HEK293 (cell line): ENCODE measurements around the gene CCM2.

Source experiments
- CTCF ChIA-PET: fragments of 350-600 bp; formaldehyde crosslinking; extraction: SDS; loops from one replicate; lab custom pipeline; 2021; ENCODE audit warnings: antibody characterized with exemption; lab: Yijun Ruan, JAX
- POLR2A ChIA-PET: fragments of 300-600 bp; formaldehyde crosslinking; extraction: SDS; loops from one replicate; lab custom pipeline; 2020; ENCODE audit warnings: antibody characterized with exemption, inconsistent platforms; lab: Yijun Ruan, JAX
- H3K27ac ChIP-seq: fragments of 200-500 bp; sonication (Bioruptor generic); 2 replicates; pipeline ENCODE4 v1.5.1; 2014; ENCODE audit warnings: low read depth, low read length, control low read depth, inconsistent platforms; ENCODE audit errors: extremely low read depth
- H3K36me3 ChIP-seq, 2 experiments: fragments of 200-500 bp in 1 of 2; sonication (Bioruptor generic) in 1 of 2; 1 replicate in 1 of 2; 2 replicates in 1 of 2; pipeline ENCODE4 v1.5.1; 2014 to 2017; ENCODE audit warnings: inconsistent platforms in 2 of 2, low read length in 2 of 2; ENCODE audit not compliant: control insufficient read depth in 2 of 2, insufficient read depth in 1 of 2
- H3K4me1 ChIP-seq: fragments of 200-500 bp; sonication (Bioruptor generic); 2 replicates; pipeline ENCODE4 v1.5.1; 2014; ENCODE audit warnings: mild to moderate bottlenecking, low read length, inconsistent platforms; ENCODE audit not compliant: control insufficient read depth, insufficient read depth
- H3K4me3 ChIP-seq: 2 replicates; pipeline ENCODE4 v1.5.1; 2011; ENCODE audit warnings: low read depth, mild to moderate bottlenecking, control low read depth, low read length, moderate library complexity
- H3K9me3 ChIP-seq: fragments of 200-500 bp; sonication (Bioruptor generic); 2 replicates; pipeline ENCODE4 v1.5.1; 2014; ENCODE audit warnings: low read depth, low read length, inconsistent platforms; ENCODE audit not compliant: control insufficient read depth, insufficient read depth
- GLIS1 ChIP-seq: fragments of 450-650 bp; formaldehyde crosslinking; IDR thresholded peaks from 2 replicates; pipeline ENCODE4 v1.5.1; 2016; ENCODE audit warnings: missing biosample characterization, missing genetic modification characterization
- HOXA7 ChIP-seq: sonication (generic); formaldehyde crosslinking; IDR thresholded peaks from 2 replicates; pipeline ENCODE4 v1.8.1; 2022; ENCODE audit warnings: missing genetic modification reagents, borderline replicate concordance
- KLF7 ChIP-seq: fragments of 450-650 bp; formaldehyde crosslinking; IDR thresholded peaks from 2 replicates; pipeline ENCODE4 v1.5.1; 2016; ENCODE audit warnings: missing biosample characterization, missing genetic modification characterization, borderline replicate concordance
- SALL2 ChIP-seq: fragments of 450-650 bp; formaldehyde crosslinking; IDR thresholded peaks from 2 replicates; pipeline ENCODE4 v1.5.0; 2017; ENCODE audit warnings: missing biosample characterization, mild to moderate bottlenecking, missing genetic modification characterization, borderline replicate concordance
- SETDB1 ChIP-seq: IDR thresholded peaks from one replicate; pipeline ENCODE4 v1.6.1; 2017; ENCODE audit warnings: mild to moderate bottlenecking, low read length, moderate library complexity, mixed read lengths; ENCODE audit not compliant: insufficient read length
- SP2 ChIP-seq: fragments of 450-650 bp; formaldehyde crosslinking; IDR thresholded peaks from 2 replicates; pipeline ENCODE4 v1.5.1; 2016; ENCODE audit warnings: missing biosample characterization, missing genetic modification characterization
- SP3 ChIP-seq: fragments of 450-650 bp; formaldehyde crosslinking; IDR thresholded peaks from 2 replicates; pipeline ENCODE4 v1.5.1; 2016; ENCODE audit warnings: missing biosample characterization, missing genetic modification characterization
- WT1 ChIP-seq: fragments of 450-650 bp; formaldehyde crosslinking; IDR thresholded peaks from 2 replicates; pipeline ENCODE4 v1.5.1; 2016; ENCODE audit warnings: missing biosample characterization, missing genetic modification characterization
- ZBTB20 ChIP-seq: fragments of 450-650 bp; formaldehyde crosslinking; IDR thresholded peaks from 2 replicates; pipeline ENCODE4 v1.5.1; 2016; ENCODE audit warnings: missing biosample characterization, missing genetic modification characterization
- ZFP37 ChIP-seq: fragments of 450-650 bp; formaldehyde crosslinking; IDR thresholded peaks from 2 replicates; pipeline ENCODE4 v1.5.1; 2016; ENCODE audit warnings: missing biosample characterization, missing genetic modification characterization
- ZNF133 ChIP-seq: fragments of 450-650 bp; formaldehyde crosslinking; IDR thresholded peaks from 2 replicates; pipeline ENCODE4 v1.5.1; 2016; ENCODE audit warnings: missing biosample characterization, missing genetic modification characterization
- ZNF19 ChIP-seq: fragments of 450-650 bp; formaldehyde crosslinking; IDR thresholded peaks from 2 replicates; pipeline ENCODE4; 2016; ENCODE audit warnings: missing biosample characterization, missing genetic modification characterization, low read depth
- ZNF202 ChIP-seq: fragments of 450-650 bp; formaldehyde crosslinking; IDR thresholded peaks from 2 replicates; pipeline ENCODE4 v1.5.1; 2016; ENCODE audit warnings: missing biosample characterization, missing genetic modification characterization, borderline replicate concordance
- ZNF24 ChIP-seq: fragments of 450-650 bp; formaldehyde crosslinking; IDR thresholded peaks from 2 replicates; pipeline ENCODE4 v1.5.1; 2016; ENCODE audit warnings: missing biosample characterization, missing genetic modification characterization
- ZNF292 ChIP-seq: fragments of 450-650 bp; formaldehyde crosslinking; IDR thresholded peaks from 2 replicates; pipeline ENCODE4 v1.5.1; 2016; ENCODE audit warnings: low read depth, missing biosample characterization, missing genetic modification characterization, borderline replicate concordance
- ZNF354C ChIP-seq: fragments of 450-650 bp; formaldehyde crosslinking; IDR thresholded peaks from 2 replicates; pipeline ENCODE4 v1.5.1; 2016; ENCODE audit warnings: missing biosample characterization, missing genetic modification characterization, low read depth, borderline replicate concordance
- ZNF544 ChIP-seq: fragments of 450-650 bp; formaldehyde crosslinking; IDR thresholded peaks from 2 replicates; pipeline ENCODE4 v1.5.0; 2017; ENCODE audit warnings: missing biosample characterization, missing genetic modification characterization
- ZNF571 ChIP-seq: fragments of 450-650 bp; formaldehyde crosslinking; IDR thresholded peaks from 2 replicates; pipeline ENCODE4 v1.5.0; 2017; ENCODE audit warnings: missing biosample characterization, missing genetic modification characterization
- ZNF658 ChIP-seq: fragments of 450-650 bp; formaldehyde crosslinking; IDR thresholded peaks from 2 replicates; pipeline ENCODE4; 2016; ENCODE audit warnings: missing biosample characterization, missing genetic modification characterization
- ZXDB ChIP-seq: fragments of 450-650 bp; formaldehyde crosslinking; IDR thresholded peaks from 2 replicates; pipeline ENCODE4 v1.5.1; 2016; ENCODE audit warnings: missing biosample characterization, missing genetic modification characterization
- TF ChIP-seq, protein P1 (sequence below): fragments of 450-650 bp; formaldehyde crosslinking; IDR thresholded peaks from 2 replicates; pipeline ENCODE4 v1.5.1; 2016; ENCODE audit warnings: missing biosample characterization, missing genetic modification characterization
- TF ChIP-seq, protein P2 (sequence below): fragments of 450-650 bp; formaldehyde crosslinking; IDR thresholded peaks from 2 replicates; pipeline ENCODE4 v1.5.1; 2016; ENCODE audit warnings: missing biosample characterization, missing genetic modification characterization, borderline replicate concordance
- TF ChIP-seq, protein P3 (sequence below): fragments of 450-650 bp; formaldehyde crosslinking; IDR thresholded peaks from 2 replicates; pipeline ENCODE4 v1.5.1; 2016; ENCODE audit warnings: missing biosample characterization, missing genetic modification characterization
- TF ChIP-seq, protein P4 (sequence below): fragments of 450-650 bp; formaldehyde crosslinking; IDR thresholded peaks from 2 replicates; pipeline ENCODE4 v1.5.1; 2016; ENCODE audit warnings: missing biosample characterization, missing genetic modification characterization

CCM2 gene

DNA sequence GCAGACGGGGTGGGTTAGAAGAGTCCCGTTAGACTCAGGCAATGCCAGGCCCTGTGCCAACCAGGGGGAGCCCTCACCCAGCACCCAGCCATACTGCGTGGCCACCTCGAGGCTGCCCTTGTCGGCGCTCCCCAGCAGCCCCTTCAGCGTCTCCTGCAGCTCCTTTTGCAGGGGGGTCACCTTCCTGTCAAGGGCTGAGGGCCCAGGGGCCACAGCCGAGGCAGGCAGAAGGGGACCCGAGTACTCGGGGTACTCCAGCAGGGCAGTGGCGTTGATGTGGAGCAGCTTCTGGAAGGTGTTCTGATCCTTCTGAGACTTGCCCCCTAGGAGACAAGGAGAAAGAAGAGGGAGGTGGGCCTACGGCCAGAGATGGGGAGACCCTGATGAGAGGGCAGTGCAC is 101.7 kb downstream of the CCM2 start:
- H3K27ac ChIP-seq = no peak overlapping the region
- no peak overlapping the region for H3K4me3 ChIP-seq
- peaks cover 3 to 78% of the 10 kb centered on the region in 2 experiments; a peak in 2 of 3 replicates for H3K36me3 ChIP-seq
- TF ChIP-seq ZNF292 (no peak), SETDB1 (no peak), ZNF571 (tag by site-specific recombination) (no peak), SP3 (tag by site-specific recombination) (no peak), ZNF658 (tag by site-specific recombination) (no peak)
- TF ChIP-seq, all 188 proteins: peak for 0
- H3K4me1 ChIP-seq = no peaks in the 10 kb centered on the region
- ChIA-PET POLR2A (no interaction called here), CTCF (no interaction called here)
- H3K9me3 ChIP-seq = no peaks in the 10 kb centered on the region

DNA sequence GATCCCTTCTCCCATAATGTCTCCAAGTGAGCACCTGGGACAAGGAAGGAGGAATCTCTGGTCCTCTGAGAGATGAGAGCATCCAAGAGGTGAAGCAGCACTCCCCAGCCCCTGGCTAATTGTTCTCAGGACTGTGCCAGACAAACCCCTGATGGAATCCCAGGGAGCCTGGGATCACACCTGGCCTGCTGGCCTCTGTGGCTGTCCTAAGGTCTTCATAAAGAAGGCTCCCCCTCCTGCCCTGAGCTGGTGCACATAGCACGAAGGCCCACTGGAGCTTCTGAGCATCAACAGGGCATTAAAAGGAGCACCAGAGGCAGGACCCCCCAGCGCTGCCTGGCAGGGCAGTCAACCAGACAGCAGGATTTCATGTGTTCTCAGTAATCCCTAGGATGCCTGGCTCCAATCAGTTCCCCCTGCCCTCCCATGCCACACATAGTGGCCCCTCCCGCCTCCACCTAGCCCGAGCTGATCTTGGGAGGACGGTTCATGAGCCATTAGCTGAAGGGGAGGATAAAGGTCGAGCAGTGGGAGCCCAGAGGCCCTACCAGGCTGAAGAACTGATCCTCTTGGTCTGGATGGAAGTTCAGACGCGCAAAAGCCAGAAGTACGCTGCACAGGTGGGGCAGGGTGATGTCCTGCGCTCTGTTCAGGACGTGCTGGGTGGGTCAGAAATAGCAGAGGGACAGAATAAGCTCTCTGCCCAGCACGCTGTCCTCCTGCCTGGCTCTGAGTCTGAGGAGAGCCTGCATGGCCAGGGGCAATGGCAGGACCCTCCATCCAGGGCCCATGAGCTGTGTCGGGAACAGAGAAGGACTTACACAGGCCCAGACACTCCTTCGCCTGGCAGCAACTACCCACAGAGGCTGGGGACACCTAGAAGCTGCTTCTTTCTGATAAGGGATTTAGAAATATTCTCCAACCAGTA is 103.0 kb downstream of the CCM2 start:
- Histone ChIP-seq H3K36me3 (peaks cover 6 to 91% of the 10 kb centered on the region in 2 experiments), H3K27ac (no peak overlapping the region), H3K4me1 (no peaks in the 10 kb centered on the region)
- CTCF ChIA-PET = interaction anchor here (0.6 to 1.0 kb wide), 2 partner anchors 33 to 180 kb away, joined by 3 to 4 read pairs; no protein-coding TSS in a partner anchor
- no peak for TF ChIP-seq HOXA7
- no peak for TF ChIP-seq GLIS1
- TF ChIP-seq KLF7 = no peak
- no peak for TF ChIP-seq ZFP37 (tag by site-specific recombination)
- TF ChIP-seq ZNF19 (tag by site-specific recombination) = no peak
- TF ChIP-seq, protein P1, sequence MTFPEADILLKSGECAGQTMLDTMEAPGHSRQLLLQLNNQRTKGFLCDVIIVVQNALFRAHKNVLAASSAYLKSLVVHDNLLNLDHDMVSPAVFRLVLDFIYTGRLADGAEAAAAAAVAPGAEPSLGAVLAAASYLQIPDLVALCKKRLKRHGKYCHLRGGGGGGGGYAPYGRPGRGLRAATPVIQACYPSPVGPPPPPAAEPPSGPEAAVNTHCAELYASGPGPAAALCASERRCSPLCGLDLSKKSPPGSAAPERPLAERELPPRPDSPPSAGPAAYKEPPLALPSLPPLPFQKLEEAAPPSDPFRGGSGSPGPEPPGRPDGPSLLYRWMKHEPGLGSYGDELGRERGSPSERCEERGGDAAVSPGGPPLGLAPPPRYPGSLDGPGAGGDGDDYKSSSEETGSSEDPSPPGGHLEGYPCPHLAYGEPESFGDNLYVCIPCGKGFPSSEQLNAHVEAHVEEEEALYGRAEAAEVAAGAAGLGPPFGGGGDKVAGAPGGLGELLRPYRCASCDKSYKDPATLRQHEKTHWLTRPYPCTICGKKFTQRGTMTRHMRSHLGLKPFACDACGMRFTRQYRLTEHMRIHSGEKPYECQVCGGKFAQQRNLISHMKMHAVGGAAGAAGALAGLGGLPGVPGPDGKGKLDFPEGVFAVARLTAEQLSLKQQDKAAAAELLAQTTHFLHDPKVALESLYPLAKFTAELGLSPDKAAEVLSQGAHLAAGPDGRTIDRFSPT = no peak
- no peak for TF ChIP-seq SALL2 (tag by site-specific recombination)
- no peak for TF ChIP-seq SP2 (tag by site-specific recombination)
- TF ChIP-seq, protein P2, sequence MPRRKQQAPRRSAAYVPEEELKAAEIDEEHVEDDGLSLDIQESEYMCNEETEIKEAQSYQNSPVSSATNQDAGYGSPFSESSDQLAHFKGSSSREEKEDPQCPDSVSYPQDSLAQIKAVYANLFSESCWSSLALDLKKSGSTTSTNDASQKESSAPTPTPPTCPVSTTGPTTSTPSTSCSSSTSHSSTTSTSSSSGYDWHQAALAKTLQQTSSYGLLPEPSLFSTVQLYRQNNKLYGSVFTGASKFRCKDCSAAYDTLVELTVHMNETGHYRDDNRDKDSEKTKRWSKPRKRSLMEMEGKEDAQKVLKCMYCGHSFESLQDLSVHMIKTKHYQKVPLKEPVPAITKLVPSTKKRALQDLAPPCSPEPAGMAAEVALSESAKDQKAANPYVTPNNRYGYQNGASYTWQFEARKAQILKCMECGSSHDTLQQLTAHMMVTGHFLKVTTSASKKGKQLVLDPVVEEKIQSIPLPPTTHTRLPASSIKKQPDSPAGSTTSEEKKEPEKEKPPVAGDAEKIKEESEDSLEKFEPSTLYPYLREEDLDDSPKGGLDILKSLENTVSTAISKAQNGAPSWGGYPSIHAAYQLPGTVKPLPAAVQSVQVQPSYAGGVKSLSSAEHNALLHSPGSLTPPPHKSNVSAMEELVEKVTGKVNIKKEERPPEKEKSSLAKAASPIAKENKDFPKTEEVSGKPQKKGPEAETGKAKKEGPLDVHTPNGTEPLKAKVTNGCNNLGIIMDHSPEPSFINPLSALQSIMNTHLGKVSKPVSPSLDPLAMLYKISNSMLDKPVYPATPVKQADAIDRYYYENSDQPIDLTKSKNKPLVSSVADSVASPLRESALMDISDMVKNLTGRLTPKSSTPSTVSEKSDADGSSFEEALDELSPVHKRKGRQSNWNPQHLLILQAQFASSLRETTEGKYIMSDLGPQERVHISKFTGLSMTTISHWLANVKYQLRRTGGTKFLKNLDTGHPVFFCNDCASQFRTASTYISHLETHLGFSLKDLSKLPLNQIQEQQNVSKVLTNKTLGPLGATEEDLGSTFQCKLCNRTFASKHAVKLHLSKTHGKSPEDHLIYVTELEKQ (tag by site-specific recombination) = no peak
- no peak for TF ChIP-seq ZXDB (tag by site-specific recombination)
- TF ChIP-seq ZNF24 (tag by site-specific recombination) = no peak
- TF ChIP-seq WT1 (tag by site-specific recombination) = no peak
- TF ChIP-seq, protein P3, sequence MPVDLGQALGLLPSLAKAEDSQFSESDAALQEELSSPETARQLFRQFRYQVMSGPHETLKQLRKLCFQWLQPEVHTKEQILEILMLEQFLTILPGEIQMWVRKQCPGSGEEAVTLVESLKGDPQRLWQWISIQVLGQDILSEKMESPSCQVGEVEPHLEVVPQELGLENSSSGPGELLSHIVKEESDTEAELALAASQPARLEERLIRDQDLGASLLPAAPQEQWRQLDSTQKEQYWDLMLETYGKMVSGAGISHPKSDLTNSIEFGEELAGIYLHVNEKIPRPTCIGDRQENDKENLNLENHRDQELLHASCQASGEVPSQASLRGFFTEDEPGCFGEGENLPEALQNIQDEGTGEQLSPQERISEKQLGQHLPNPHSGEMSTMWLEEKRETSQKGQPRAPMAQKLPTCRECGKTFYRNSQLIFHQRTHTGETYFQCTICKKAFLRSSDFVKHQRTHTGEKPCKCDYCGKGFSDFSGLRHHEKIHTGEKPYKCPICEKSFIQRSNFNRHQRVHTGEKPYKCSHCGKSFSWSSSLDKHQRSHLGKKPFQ (tag by site-specific recombination) = no peak
- no peak for TF ChIP-seq ZBTB20
- TF ChIP-seq ZNF354C (tag by site-specific recombination) = no peak
- TF ChIP-seq ZNF133 (tag by site-specific recombination) = no peak
- no peak for TF ChIP-seq ZNF202 (tag by site-specific recombination)
- TF ChIP-seq, protein P4, sequence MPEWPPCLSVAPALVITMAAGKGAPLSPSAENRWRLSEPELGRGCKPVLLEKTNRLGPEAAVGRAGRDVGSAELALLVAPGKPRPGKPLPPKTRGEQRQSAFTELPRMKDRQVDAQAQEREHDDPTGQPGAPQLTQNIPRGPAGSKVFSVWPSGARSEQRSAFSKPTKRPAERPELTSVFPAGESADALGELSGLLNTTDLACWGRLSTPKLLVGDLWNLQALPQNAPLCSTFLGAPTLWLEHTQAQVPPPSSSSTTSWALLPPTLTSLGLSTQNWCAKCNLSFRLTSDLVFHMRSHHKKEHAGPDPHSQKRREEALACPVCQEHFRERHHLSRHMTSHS (tag by site-specific recombination) = no peak
- TF ChIP-seq ZNF544 (tag by site-specific recombination) = no peak
- TF ChIP-seq, all 188 proteins: peak for 0
- POLR2A ChIA-PET = interaction anchor here (0.9 kb wide), 1 partner anchor 102 kb away, joined by 3 read pairs; no protein-coding TSS in a partner anchor
- Histone ChIP-seq H3K4me3 (no peak overlapping the region), H3K9me3 (no peaks in the 10 kb centered on the region)
